Smooth muscle cell (in vitro differentiated cells): ENCODE measurements around the gene FNDC8. TPM values are rescaled to one million over a fixed set of nuclear protein-coding genes. Genes with fewer than 3 reads are reported as not detected.

ENCODE experiments used
- DNase-seq: peaks from one replicate; lab custom pipeline; 2025; ENCODE audit not compliant: unreplicated experiment; lab: John Stamatoyannopoulos, UW
- H2AFZ ChIP-seq: fragments of 200-600 bp; sonication (generic); 2 replicates; pipeline ENCODE4 v1.6.0; 2016; ENCODE audit warnings: antibody characterized with exemption, low read depth, mild to moderate bottlenecking
- H3F3A ChIP-seq: fragments of 200-600 bp; sonication (generic); 2 replicates; pipeline ENCODE4 v1.6.0; 2017; ENCODE audit warnings: antibody characterized with exemption, low read depth
- H3K27ac ChIP-seq: fragments of 200-600 bp; sonication (generic); 2 replicates; pipeline ENCODE4 v1.5.1; 2016; ENCODE audit warnings: low read depth, mild to moderate bottlenecking
- H3K27me3 ChIP-seq: fragments of 200-600 bp; sonication (generic); 2 replicates; pipeline ENCODE4 v1.6.1; 2016; ENCODE audit warnings: low read depth, mild to moderate bottlenecking
- H3K36me3 ChIP-seq: fragments of 200-600 bp; sonication (generic); 2 replicates; pipeline ENCODE4 v1.5.1; 2016; ENCODE audit warnings: low read depth
- H3K4me1 ChIP-seq: fragments of 200-600 bp; sonication (generic); 2 replicates; pipeline ENCODE4 v1.5.1; 2016; ENCODE audit warnings: low read depth
- H3K4me2 ChIP-seq: fragments of 200-600 bp; sonication (generic); 2 replicates; pipeline ENCODE4 v1.6.0; 2016; ENCODE audit warnings: mild to moderate bottlenecking
- H3K4me3 ChIP-seq: fragments of 200-600 bp; sonication (generic); 2 replicates; pipeline ENCODE4 v1.5.1; 2016; ENCODE audit warnings: mild to moderate bottlenecking
- H3K79me2 ChIP-seq: fragments of 200-600 bp; sonication (generic); 2 replicates; pipeline ENCODE4 v1.6.0; 2016; ENCODE audit warnings: low read depth, mild to moderate bottlenecking
- H3K9ac ChIP-seq: fragments of 200-600 bp; sonication (generic); 2 replicates; pipeline ENCODE4 v1.6.0; 2016; ENCODE audit warnings: low read depth
- H3K9me3 ChIP-seq: fragments of 200-600 bp; sonication (generic); replicated peaks from 2 replicates; pipeline ENCODE4 v1.5.1; 2016; ENCODE audit warnings: low read depth
- H4K20me1 ChIP-seq: fragments of 200-600 bp; sonication (generic); 2 replicates; pipeline ENCODE4 v1.6.0; 2016; ENCODE audit warnings: low read depth
- CTCF ChIP-seq: fragments of 200-600 bp; sonication (generic); IDR thresholded peaks from 2 replicates; pipeline ENCODE4 v1.5.1; 2017; ENCODE audit warnings: borderline replicate concordance, mild to moderate bottlenecking, antibody characterized with exemption; ENCODE audit not compliant: insufficient read depth, poor library complexity, severe bottlenecking
- WGBS: methylation state at CpG from one replicate; pipeline ENCODE4 v1.1.7; 2016; ENCODE audit warnings: low lambda C conversion rate; 5-methylcytosine and 5-hydroxymethylcytosine counted together
- polyA plus RNA-seq: library from polyadenylated mRNA; unstranded; fragments of >200 nt; fragmentation: Nextera tagmentation; extraction: Ambion mirVana; gene quantifications from 2 replicates; pipeline ENCODE4 v1.2.1, GENCODE V29; 2016
- total RNA-seq: library from RNA; depleted of rRNA; stranded (reverse); fragments of >200 nt; gene quantifications from 2 replicates; pipeline ENCODE4 v1.2.3, GENCODE V29; 2014

The FNDC8 gene
- total and polyA plus RNA-seq, 2 experiments from 2014 or later: not detected

- Histone ChIP-seq H2AFZ (no peak overlapping the region), H3K36me3 (no peaks in the 10 kb centered on the region)
These were observed 36.4 kb upstream of the FNDC8 start for GRCh38 chr17:35084987-35085386.

GRCh38 chr17:35086164-35086563 is 35.3 kb upstream of the FNDC8 start:
- H3K79me2 ChIP-seq: peaks cover 38% of the 10 kb centered on the region

More at GRCh38 chr17:35084987-35085386, 36.4 kb upstream of the FNDC8 start:
- Histone ChIP-seq H3F3A (no peaks in the 10 kb centered on the region), H3K9me3 (no peaks in the 10 kb centered on the region), H3K27ac (no peak overlapping the region), H3K4me1 (peaks cover 13% of the 10 kb centered on the region), H3K79me2 (peaks cover 39% of the 10 kb centered on the region), H3K4me2 (no peak overlapping the region), H3K4me3 (no peak overlapping the region), H3K9ac (no peak overlapping the region), H3K27me3 (no peaks in the 10 kb centered on the region), H4K20me1 (peaks cover 31% of the 10 kb centered on the region)
- DNase-seq: no peak
- TF ChIP-seq CTCF: no peak
- WGBS: 43% methylated on average over 2 of the region's 2 CpGs

GRCh38 chr17:35086931-35087573 is 34.4 kb upstream of the FNDC8 start:
- H3K36me3 ChIP-seq: no peaks in the 10 kb centered on the region
- WGBS: 88% methylated on average over 8 of the region's 8 CpGs
- H3K4me3 ChIP-seq: peak overlapping the region; percentile 95
- no peaks in the 10 kb centered on the region for H3K27me3 ChIP-seq
- TF ChIP-seq CTCF: no peak
- peak overlapping the region; percentile 97 for H3K4me2 ChIP-seq
- H3F3A ChIP-seq: no peaks in the 10 kb centered on the region
- peaks cover 12% of the 10 kb centered on the region for H4K20me1 ChIP-seq
- no peaks in the 10 kb centered on the region for H3K9me3 ChIP-seq
- peaks cover 11% of the 10 kb centered on the region for H3K4me1 ChIP-seq
- DNase-seq: no peak
- H3K9ac ChIP-seq: no peak overlapping the region
- H3K27ac ChIP-seq: peak overlapping the region; percentile 54
- H2AFZ ChIP-seq: no peak overlapping the region
- peaks cover 38% of the 10 kb centered on the region for H3K79me2 ChIP-seq

More at GRCh38 chr17:35086164-35086563, 35.3 kb upstream of the FNDC8 start:
- no peak for DNase-seq
- peaks cover 13% of the 10 kb centered on the region for H3K4me1 ChIP-seq
- TF ChIP-seq CTCF: no peak
- H3K27me3 ChIP-seq: no peaks in the 10 kb centered on the region
- no peak overlapping the region for H3K27ac ChIP-seq
- H3K9ac ChIP-seq: no peak overlapping the region
- H3F3A ChIP-seq: no peaks in the 10 kb centered on the region
- 97% methylated on average over 8 of the region's 8 CpGs for WGBS
- no peaks in the 10 kb centered on the region for H3K36me3 ChIP-seq
- H3K4me2 ChIP-seq: no peak overlapping the region
- no peak overlapping the region for H2AFZ ChIP-seq
- H3K9me3 ChIP-seq: no peaks in the 10 kb centered on the region
- H4K20me1 ChIP-seq: peaks cover 21% of the 10 kb centered on the region
- H3K4me3 ChIP-seq: no peak overlapping the region
